Epithelial cell of esophagus (primary cell): ENCODE data around the gene PTPRN2.

Experiments
- DNase-seq: peaks from one replicate; pipeline ENCODE4 v3.0.0; 2010; ENCODE audit warnings: low read depth
- H3K4me3 ChIP-seq: 2 replicates; pipeline ENCODE4 v1.5.1; 2011; ENCODE audit warnings: mild to moderate bottlenecking, low read length, control low read depth
- CTCF ChIP-seq: IDR thresholded peaks from 2 replicates; pipeline ENCODE4 v1.5.1; 2011; ENCODE audit warnings: low read depth, mild to moderate bottlenecking, low read length, control low read depth, inconsistent platforms; ENCODE audit not compliant: insufficient read depth; ENCODE audit errors: missing control alignments

The PTPRN2 gene

GRCh38 chr7:157544980-157545680 is 1042.5 kb downstream of the PTPRN2 start:
- H3K4me3 ChIP-seq: no peak overlapping the region
- no peak for TF ChIP-seq CTCF
- DNase-seq: no peak

GRCh38 chr7:157544226-157544625 is 1043.4 kb downstream of the PTPRN2 start:
- no peak for TF ChIP-seq CTCF
- no peak for DNase-seq
- H3K4me3 ChIP-seq: no peak overlapping the region

GRCh38 chr7:157543791-157544190 is 1043.8 kb downstream of the PTPRN2 start:
- TF ChIP-seq CTCF: no peak
- no peak for DNase-seq
- H3K4me3 ChIP-seq: no peak overlapping the region

GRCh38 chr7:157543276-157543675 is 1044.3 kb downstream of the PTPRN2 start:
- DNase-seq: no peak
- TF ChIP-seq CTCF: no peak
- no peak overlapping the region for H3K4me3 ChIP-seq

GRCh38 chr7:157542068-157543021 is 1045.3 kb downstream of the PTPRN2 start:
- TF ChIP-seq CTCF: no peak
- H3K4me3 ChIP-seq: no peak overlapping the region
- no peak for DNase-seq

- DNase-seq: no peak
- H3K4me3 ChIP-seq: no peak overlapping the region
- no peak for TF ChIP-seq CTCF
Observed at GRCh38 chr7:157541295-157542067, 1046.1 kb downstream of the PTPRN2 start.
